ENCODE data around the gene CT45A5.
A peak's percentile ranks its signal among the peaks of the same experiment; 100 is the strongest.
"Not testable (repeated sequence)": the region's sequence is repeated elsewhere in the genome, so short reads cannot be mapped to it uniquely, and the experiment has no call there.

CT45A5 gene

GRCh38 chrX:135785403-135785802 lies at the start of gene CT45A5:
CT45A5 (minus strand) TSS chrX:135785503; CDS start chrX:135781729, 3,774 bp downstream.
- DNase-seq = not testable (repeated sequence)

GRCh38 chrX:135819912-135820311 lies 34.6 kb upstream of the CT45A5 start, which contains the start of gene CT45A2:
CT45A2 (minus strand) TSS chrX:135820012; CDS start chrX:135816265, 3,747 bp downstream.
- DNase-seq = not testable (repeated sequence)

GRCh38 chrX:135802687-135803086 lies 17.4 kb upstream of the CT45A5 start, which contains the start of gene CT45A6:
CT45A6 (minus strand) TSS chrX:135802787; CDS start chrX:135798993, 3,794 bp downstream.
- not testable (repeated sequence) for DNase-seq

GRCh38 chrX:135768091-135768490 lies 17.2 kb downstream of the CT45A5 start, which contains the start of gene CT45A3:
CT45A3 (minus strand) TSS chrX:135768191; CDS start chrX:135764444, 3,747 bp downstream.
- DNase-seq = not testable (repeated sequence)

GRCh38 chrX:135744739-135745138 lies 40.6 kb downstream of the CT45A5 start:
- not testable (repeated sequence) for DNase-seq

GRCh38 chrX:135741192-135741715 lies 44.0 kb downstream of the CT45A5 start:
- DNase-seq = no peak

- DNase-seq = peak; percentile 11
These were observed 44.6 kb downstream of the CT45A5 start for GRCh38 chrX:135740681-135741149.

- DNase-seq = no peak
These were observed 47.8 kb downstream of the CT45A5 start for GRCh38 chrX:135737366-135738071.

GRCh38 chrX:135734666-135735065 lies 50.6 kb downstream of the CT45A5 start:
- not testable (repeated sequence) for DNase-seq

All from fibroblast of skin of right biceps (primary cell).